ENCODE results near the gene ITPK1. TPM values are rescaled to one million over a fixed set of nuclear protein-coding genes. Genes with fewer than 3 reads are reported as not detected.

Gene ITPK1
- total RNA-seq, 1 experiment from 2014 or later: 25.9 TPM

- no TSS peak for BruUV-seq (replicated peaks)
- in situ Hi-C loops (cut with HindIII; ENCODE audit: low pct_unique_long_range_greater_than_20kb, low sequenced_read_pairs): no loop called here
- no peaks in the 10 kb centered on the region for H3K36me3 ChIP-seq (ENCODE audit: control insufficient read depth, insufficient read depth, low read length)
- ChIA-PET CTCF (no interaction called here), POLR2A (no interaction called here)
- intact Hi-C loops (cut with micrococcal nuclease; ENCODE audit: unreplicated experiment): no loop called here
- DNase-seq (ENCODE audit: low read depth, low spot score) (no peak), ATAC-seq (no peak)
- no peaks in the 10 kb centered on the region for H3K9me3 ChIP-seq (ENCODE audit: control insufficient read depth, insufficient read depth, low read depth, low read length)
- no peaks in the 10 kb centered on the region for H3K27me3 ChIP-seq (ENCODE audit: control insufficient read depth, insufficient read depth, low read length)
- no peak overlapping the region for H3K27ac ChIP-seq (ENCODE audit: low read length)
- TF ChIP-seq, protein P1, sequence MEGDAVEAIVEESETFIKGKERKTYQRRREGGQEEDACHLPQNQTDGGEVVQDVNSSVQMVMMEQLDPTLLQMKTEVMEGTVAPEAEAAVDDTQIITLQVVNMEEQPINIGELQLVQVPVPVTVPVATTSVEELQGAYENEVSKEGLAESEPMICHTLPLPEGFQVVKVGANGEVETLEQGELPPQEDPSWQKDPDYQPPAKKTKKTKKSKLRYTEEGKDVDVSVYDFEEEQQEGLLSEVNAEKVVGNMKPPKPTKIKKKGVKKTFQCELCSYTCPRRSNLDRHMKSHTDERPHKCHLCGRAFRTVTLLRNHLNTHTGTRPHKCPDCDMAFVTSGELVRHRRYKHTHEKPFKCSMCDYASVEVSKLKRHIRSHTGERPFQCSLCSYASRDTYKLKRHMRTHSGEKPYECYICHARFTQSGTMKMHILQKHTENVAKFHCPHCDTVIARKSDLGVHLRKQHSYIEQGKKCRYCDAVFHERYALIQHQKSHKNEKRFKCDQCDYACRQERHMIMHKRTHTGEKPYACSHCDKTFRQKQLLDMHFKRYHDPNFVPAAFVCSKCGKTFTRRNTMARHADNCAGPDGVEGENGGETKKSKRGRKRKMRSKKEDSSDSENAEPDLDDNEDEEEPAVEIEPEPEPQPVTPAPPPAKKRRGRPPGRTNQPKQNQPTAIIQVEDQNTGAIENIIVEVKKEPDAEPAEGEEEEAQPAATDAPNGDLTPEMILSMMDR (IDR thresholded peaks at IDR 0.05): no peak
- TF ChIP-seq POLR2AphosphoS5 (IDR thresholded peaks at IDR 0.05; ENCODE audit: low read depth, low read length) (no peak), TCF7L2 (IDR thresholded peaks at IDR 0.05; ENCODE audit: low read depth, low read length) (no peak), SIN3A (IDR thresholded peaks at IDR 0.05; ENCODE audit: borderline replicate concordance, insufficient read depth, low read depth, low read length) (no peak)
- TF ChIP-seq, protein P2, sequence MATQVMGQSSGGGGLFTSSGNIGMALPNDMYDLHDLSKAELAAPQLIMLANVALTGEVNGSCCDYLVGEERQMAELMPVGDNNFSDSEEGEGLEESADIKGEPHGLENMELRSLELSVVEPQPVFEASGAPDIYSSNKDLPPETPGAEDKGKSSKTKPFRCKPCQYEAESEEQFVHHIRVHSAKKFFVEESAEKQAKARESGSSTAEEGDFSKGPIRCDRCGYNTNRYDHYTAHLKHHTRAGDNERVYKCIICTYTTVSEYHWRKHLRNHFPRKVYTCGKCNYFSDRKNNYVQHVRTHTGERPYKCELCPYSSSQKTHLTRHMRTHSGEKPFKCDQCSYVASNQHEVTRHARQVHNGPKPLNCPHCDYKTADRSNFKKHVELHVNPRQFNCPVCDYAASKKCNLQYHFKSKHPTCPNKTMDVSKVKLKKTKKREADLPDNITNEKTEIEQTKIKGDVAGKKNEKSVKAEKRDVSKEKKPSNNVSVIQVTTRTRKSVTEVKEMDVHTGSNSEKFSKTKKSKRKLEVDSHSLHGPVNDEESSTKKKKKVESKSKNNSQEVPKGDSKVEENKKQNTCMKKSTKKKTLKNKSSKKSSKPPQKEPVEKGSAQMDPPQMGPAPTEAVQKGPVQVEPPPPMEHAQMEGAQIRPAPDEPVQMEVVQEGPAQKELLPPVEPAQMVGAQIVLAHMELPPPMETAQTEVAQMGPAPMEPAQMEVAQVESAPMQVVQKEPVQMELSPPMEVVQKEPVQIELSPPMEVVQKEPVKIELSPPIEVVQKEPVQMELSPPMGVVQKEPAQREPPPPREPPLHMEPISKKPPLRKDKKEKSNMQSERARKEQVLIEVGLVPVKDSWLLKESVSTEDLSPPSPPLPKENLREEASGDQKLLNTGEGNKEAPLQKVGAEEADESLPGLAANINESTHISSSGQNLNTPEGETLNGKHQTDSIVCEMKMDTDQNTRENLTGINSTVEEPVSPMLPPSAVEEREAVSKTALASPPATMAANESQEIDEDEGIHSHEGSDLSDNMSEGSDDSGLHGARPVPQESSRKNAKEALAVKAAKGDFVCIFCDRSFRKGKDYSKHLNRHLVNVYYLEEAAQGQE (IDR thresholded peaks at IDR 0.05; ENCODE audit: insufficient read depth in 1 of 2, low read depth in 2 of 2, low read length in 1 of 2): no peak
- H3K4me1 ChIP-seq (ENCODE audit: control insufficient read depth, insufficient read depth, low read length): no peaks in the 10 kb centered on the region
- H3K4me3 ChIP-seq (ENCODE audit: low read depth in 2 of 2, low read length in 2 of 2): no peak overlapping the region
Observed at GRCh38 chr14:93024493-93024892, 91.2 kb downstream of the ITPK1 start.

GRCh38 chr14:93023802-93024434, 91.8 kb downstream of the ITPK1 start:
- H3K4me3 ChIP-seq (ENCODE audit: low read depth in 2 of 2, low read length in 2 of 2): no peak overlapping the region
- DNase-seq (ENCODE audit: low read depth, low spot score) (no peak), ATAC-seq (no peak; the same call in 1 of the 2 replicates)
- TF ChIP-seq TCF7L2 (IDR thresholded peaks at IDR 0.05; ENCODE audit: low read depth, low read length) (no peak), POLR2AphosphoS5 (IDR thresholded peaks at IDR 0.05; ENCODE audit: low read depth, low read length) (no peak), SIN3A (IDR thresholded peaks at IDR 0.05; ENCODE audit: borderline replicate concordance, insufficient read depth, low read depth, low read length) (no peak)
- TF ChIP-seq, protein P2 (IDR thresholded peaks at IDR 0.05; ENCODE audit: insufficient read depth in 1 of 2, low read depth in 2 of 2, low read length in 1 of 2): no peak
- TF ChIP-seq, protein P1 (IDR thresholded peaks at IDR 0.05): no peak
- H3K9me3 ChIP-seq (ENCODE audit: control insufficient read depth, insufficient read depth, low read depth, low read length): no peaks in the 10 kb centered on the region
- H3K27ac ChIP-seq (ENCODE audit: low read length): no peak overlapping the region
- no peaks in the 10 kb centered on the region for H3K36me3 ChIP-seq (ENCODE audit: control insufficient read depth, insufficient read depth, low read length)
- intact Hi-C loops (cut with micrococcal nuclease; ENCODE audit: unreplicated experiment): no loop called here
- H3K27me3 ChIP-seq (ENCODE audit: control insufficient read depth, insufficient read depth, low read length): no peaks in the 10 kb centered on the region
- no peaks in the 10 kb centered on the region for H3K4me1 ChIP-seq (ENCODE audit: control insufficient read depth, insufficient read depth, low read length)
- no TSS peak for BruUV-seq (replicated peaks)
- ChIA-PET CTCF (no interaction called here), POLR2A (interaction anchor here (0.6 kb wide), 1 partner anchor 180 kb away, joined by 3 read pairs; no protein-coding TSS in a partner anchor)
- in situ Hi-C loops (cut with HindIII; ENCODE audit: low pct_unique_long_range_greater_than_20kb, low sequenced_read_pairs): no loop called here

Measured in Panc1 (cell line).